AG04449 (cell line): ENCODE measurements around the gene TMEM117.

Source experiments
- CTCF ChIA-PET: fragments of 350-600 bp; formaldehyde crosslinking; extraction: SDS; loops from one replicate; lab custom pipeline; 2021; ENCODE audit warnings: antibody characterized with exemption; lab: Yijun Ruan, JAX
- POLR2A ChIA-PET: fragments of 400-600, 350-600 bp; formaldehyde crosslinking; extraction: SDS; loops from one replicate; lab custom pipeline; 2020; ENCODE audit warnings: antibody characterized with exemption, inconsistent platforms; lab: Yijun Ruan, JAX
- DNase-seq: peaks from one replicate; pipeline ENCODE4 v3.0.0-alpha.2; 2010; ENCODE audit warnings: low read depth, low spot score
- H3K4me3 ChIP-seq: 2 replicates; pipeline ENCODE4 v1.5.1; 2011; ENCODE audit warnings: low read depth, mild to moderate bottlenecking, control low read depth, low read length
- CTCF ChIP-seq: IDR thresholded peaks from one replicate; pipeline ENCODE4 v1.5.1; 2011; ENCODE audit warnings: mild to moderate bottlenecking, moderate library complexity, low read length, control low read depth, inconsistent platforms; ENCODE audit not compliant: insufficient read depth; ENCODE audit errors: missing control alignments

Gene TMEM117

GRCh38 chr12:44259890-44260289 is 424.0 kb downstream of the TMEM117 start:
- CTCF ChIA-PET: no interaction called here

GRCh38 chr12:44260581-44260980 is 424.7 kb downstream of the TMEM117 start:
- ChIA-PET POLR2A (no interaction called here), CTCF (no interaction called here)
- no peak overlapping the region for H3K4me3 ChIP-seq
- no peak for DNase-seq
- TF ChIP-seq CTCF: no peak

More at GRCh38 chr12:44259890-44260289, 424.0 kb downstream of the TMEM117 start:
- no peak for DNase-seq
- TF ChIP-seq CTCF: no peak
- POLR2A ChIA-PET: no interaction called here
- H3K4me3 ChIP-seq: no peak overlapping the region

- ChIA-PET CTCF (no interaction called here), POLR2A (no interaction called here)
- no peak for DNase-seq
- TF ChIP-seq CTCF: no peak
- H3K4me3 ChIP-seq: no peak overlapping the region
Observed at GRCh38 chr12:44285321-44285960, 449.6 kb downstream of the TMEM117 start.

GRCh38 chr12:44286336-44286735 is 450.5 kb downstream of the TMEM117 start:
- DNase-seq: peak; percentile 1
- CTCF ChIA-PET: no interaction called here
- POLR2A ChIA-PET: no interaction called here

GRCh38 chr12:44286821-44287505 is 451.1 kb downstream of the TMEM117 start:
- DNase-seq: no peak
- CTCF ChIA-PET: interaction anchor here (0.9 kb wide), 1 partner anchor 8 kb away, joined by 4 read pairs; no protein-coding TSS in a partner anchor
- POLR2A ChIA-PET: no interaction called here

More at GRCh38 chr12:44286336-44286735, 450.5 kb downstream of the TMEM117 start:
- TF ChIP-seq CTCF: no peak
- no peak overlapping the region for H3K4me3 ChIP-seq

More at GRCh38 chr12:44286821-44287505, 451.1 kb downstream of the TMEM117 start:
- H3K4me3 ChIP-seq: no peak overlapping the region
- no peak for TF ChIP-seq CTCF
